Stimulated activated naive B cell treated with anti-CD40 and anti-IgM and Interleukin-4, amounts not matched to agents 10 μg/mL and 1 μg/mL and 100 μg/mL, for 72 hours (primary cell): Measurements from ENCODE around the gene HAL.

Experiments
- ATAC-seq, 2 donors: fragments of 150-1000 bp; cut with Tn5 transposase; replicated peaks; 2 replicates each; pipeline ENCODE4 v1.10.0; 2021; ENCODE audit warnings: moderate library complexity in 1 of 2
- DNase-seq: peaks from one replicate; pipeline ENCODE4 v3.0.0; 2021
- H3K27ac Mint-ChIP-seq: one replicate; pipeline ENCODE4 v1.8.0; 2022; ENCODE audit warnings: mild to moderate bottlenecking, mixed read lengths
- H3K27me3 Mint-ChIP-seq, 2 donors: one replicate each; pipeline ENCODE4 v1.8.0; 2022; ENCODE audit warnings: mixed read lengths in 2 of 2
- H3K36me3 Mint-ChIP-seq, 2 donors: one replicate each; pipeline ENCODE4 v1.8.0; 2022; ENCODE audit warnings: mixed read lengths in 2 of 2, mild to moderate bottlenecking in 1 of 2
- H3K4me1 Mint-ChIP-seq, 2 donors: one replicate each; pipeline ENCODE4 v1.8.0; 2022; ENCODE audit warnings: mixed read lengths in 2 of 2, mild to moderate bottlenecking in 1 of 2
- H3K4me3 Mint-ChIP-seq, 2 donors: one replicate each; pipeline ENCODE4 v1.8.0; 2022; ENCODE audit warnings: mild to moderate bottlenecking in 2 of 2, mixed read lengths in 2 of 2, moderate library complexity in 1 of 2
- H3K9me3 Mint-ChIP-seq, 2 donors: one replicate each; pipeline ENCODE4 v1.8.0; 2022; ENCODE audit warnings: mixed read lengths in 2 of 2, mild to moderate bottlenecking in 1 of 2

The HAL gene

DNA sequence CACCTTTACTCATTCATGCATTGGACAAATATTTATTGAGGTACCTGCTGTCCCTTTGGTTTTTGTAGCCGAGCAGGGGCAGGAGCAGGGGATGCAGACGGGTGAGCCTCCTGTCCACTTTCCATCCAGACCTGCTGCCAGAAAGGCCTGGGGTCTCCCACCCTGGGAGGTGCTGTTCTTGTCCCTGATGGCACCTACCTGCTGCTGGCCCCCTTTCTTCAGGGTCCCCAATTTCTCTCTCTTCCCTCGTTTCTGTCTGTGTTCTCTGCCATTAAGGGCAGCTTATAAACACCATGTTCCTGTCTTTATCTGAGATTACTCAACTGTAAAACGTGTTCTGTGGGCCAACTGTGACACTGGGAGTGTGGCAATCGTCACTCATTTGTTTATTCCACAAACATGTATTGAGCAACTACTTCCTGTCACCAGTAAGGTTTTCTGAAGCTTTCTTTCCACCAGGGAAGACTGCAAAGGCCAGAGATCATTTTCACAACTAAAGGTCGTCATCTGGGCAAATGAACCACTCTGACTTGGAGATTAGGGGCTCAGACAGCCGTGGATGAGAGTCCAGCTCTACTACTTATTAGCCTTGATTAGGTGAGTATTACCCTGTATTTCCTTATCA lies at the start of gene HAL:
Gene HAL (minus strand): TSS at position 311 of the 625 bp plus-strand sequence. CDS start 434 bp downstream, outside the sequence.
- Mint-ChIP-seq H3K27me3 (no peaks in the 10 kb centered on the region), H3K4me3 (no peak within 1 kb of the TSS), H3K9me3 (no peaks in the 10 kb centered on the region), H3K4me1 (peaks cover 15 to 20% of the 10 kb centered on the region in 2 donors), H3K27ac (no peak within 1 kb of the TSS), H3K36me3 (peaks cover 18 to 30% of the 10 kb centered on the region in 2 donors)
- DNase-seq, result no peak
- no peak for ATAC-seq

DNA sequence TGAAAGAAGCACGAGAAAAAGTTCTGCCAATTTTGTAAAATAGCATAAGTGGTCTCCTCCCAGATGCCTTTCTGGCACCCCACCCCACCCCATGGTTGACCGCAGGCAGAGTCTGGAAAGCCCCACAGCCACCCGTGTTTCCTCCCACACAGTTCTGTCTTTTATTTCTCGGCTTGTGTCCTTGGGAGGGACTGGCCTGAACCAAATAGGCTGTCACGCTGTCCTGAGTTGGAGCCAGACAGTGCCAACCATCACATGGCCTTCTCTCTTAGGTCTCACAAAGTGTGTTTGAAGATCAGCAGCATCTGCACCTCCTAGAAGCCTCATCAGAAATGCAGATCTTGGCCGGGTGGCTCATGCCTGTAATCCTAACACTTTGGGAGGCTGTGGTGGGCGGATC lies 49.4 kb upstream of the HAL start:
- Mint-ChIP-seq H3K9me3 (peaks cover 3% of the 10 kb centered on the region in 2 donors), H3K4me3 (peak overlapping the region in 1 of 2 donors; percentile 22), H3K27ac (peak overlapping the region; percentile 62), H3K27me3 (no peaks in the 10 kb centered on the region), H3K36me3 (no peaks in the 10 kb centered on the region), H3K4me1 (peaks cover 43 to 72% of the 10 kb centered on the region in 2 donors)
- ATAC-seq (peak; percentile 61 to 64), DNase-seq (peak; percentile 33)

DNA sequence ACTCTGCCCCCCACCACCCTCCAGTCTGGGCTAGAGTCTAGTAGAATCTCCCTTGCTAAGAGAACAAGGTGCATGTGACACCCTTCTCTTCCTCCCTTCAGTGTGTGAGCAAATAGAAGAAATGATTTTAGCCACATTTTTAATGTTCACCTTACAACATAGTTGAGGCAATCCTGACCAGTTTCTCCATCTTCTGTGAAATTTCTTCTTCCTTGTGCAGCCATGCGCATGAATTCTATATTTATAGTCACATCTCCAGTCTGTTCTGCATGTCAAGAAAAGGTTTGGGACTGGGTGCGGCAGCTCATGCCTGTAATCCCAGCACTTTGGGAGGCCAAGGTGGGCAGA lies 48.8 kb upstream of the HAL start:
- peak overlapping the region; percentile 23 to 50 for H3K4me3 Mint-ChIP-seq
- peaks cover 40 to 74% of the 10 kb centered on the region in 2 donors for H3K4me1 Mint-ChIP-seq
- no peaks in the 10 kb centered on the region for H3K27me3 Mint-ChIP-seq
- H3K27ac Mint-ChIP-seq, result peak overlapping the region; percentile 62
- ATAC-seq (peak in 1 of 2 donors; percentile 1), DNase-seq (no peak)
- no peaks in the 10 kb centered on the region for H3K36me3 Mint-ChIP-seq
- peaks cover 0 to 3% of the 10 kb centered on the region in 2 donors for H3K9me3 Mint-ChIP-seq

GRCh38 chr12:96044017-96044942 lies 48.1 kb upstream of the HAL start:
- peaks cover 37 to 70% of the 10 kb centered on the region in 2 donors for H3K4me1 Mint-ChIP-seq
- no peaks in the 10 kb centered on the region for H3K36me3 Mint-ChIP-seq
- H3K27me3 Mint-ChIP-seq, result no peaks in the 10 kb centered on the region
- peak; percentile 47 to 69 for ATAC-seq
- H3K9me3 Mint-ChIP-seq, result peaks cover 0 to 3% of the 10 kb centered on the region in 2 donors
- peak overlapping the region; percentile 62 for H3K27ac Mint-ChIP-seq
- H3K4me3 Mint-ChIP-seq, result peak overlapping the region; percentile 23 to 50
- DNase-seq, result no peak

GRCh38 chr12:96041181-96041580 lies 45.0 kb upstream of the HAL start:
- no peak for ATAC-seq
- Mint-ChIP-seq H3K4me1 (peaks cover 17 to 39% of the 10 kb centered on the region in 2 donors), H3K9me3 (peaks cover 0 to 3% of the 10 kb centered on the region in 2 donors), H3K27ac (no peak overlapping the region), H3K36me3 (no peaks in the 10 kb centered on the region), H3K27me3 (no peaks in the 10 kb centered on the region), H3K4me3 (no peak overlapping the region)
- DNase-seq, result no peak

DNA sequence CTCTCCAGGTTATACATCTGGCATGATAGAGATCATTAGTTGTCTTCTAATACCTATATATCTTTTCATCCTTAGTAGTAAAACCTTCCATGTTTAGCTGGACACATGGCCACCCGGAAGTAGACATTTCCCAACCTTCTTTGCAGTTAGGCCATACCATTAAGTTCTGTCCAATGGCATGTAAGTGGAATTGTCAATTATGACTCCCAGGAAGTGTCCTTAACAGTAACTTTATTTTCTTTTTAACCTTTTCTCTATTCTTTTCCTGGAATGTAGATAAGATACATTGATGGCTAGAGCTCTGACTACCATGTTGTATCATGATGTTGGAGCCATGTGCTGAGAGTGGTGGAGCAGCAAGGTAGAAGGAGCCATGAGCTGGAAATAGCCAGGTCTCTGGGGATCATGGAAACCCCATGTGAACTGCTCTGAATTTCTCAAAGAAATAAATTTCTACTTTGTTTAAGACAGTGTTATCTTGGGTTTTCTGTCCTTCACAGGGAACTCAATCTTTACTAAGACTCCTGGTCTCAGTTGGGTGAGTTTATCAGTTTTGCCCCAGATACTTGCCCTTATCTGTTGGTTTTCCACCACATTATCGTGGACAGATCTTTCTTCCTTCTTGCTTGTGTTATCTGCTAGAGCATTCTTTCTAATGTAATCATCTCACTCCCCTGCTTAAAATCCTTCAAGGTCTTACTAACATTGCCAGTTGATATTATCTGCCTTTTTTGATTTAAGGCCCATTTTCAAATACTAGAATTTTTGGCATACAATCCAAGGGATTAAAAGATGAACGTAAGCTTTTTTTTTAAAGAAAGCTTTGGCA lies 44.4 kb upstream of the HAL start:
- H3K27me3 Mint-ChIP-seq, result no peaks in the 10 kb centered on the region
- peaks cover 0 to 3% of the 10 kb centered on the region in 2 donors for H3K9me3 Mint-ChIP-seq
- no peak overlapping the region for H3K27ac Mint-ChIP-seq
- no peaks in the 10 kb centered on the region for H3K36me3 Mint-ChIP-seq
- DNase-seq (no peak), ATAC-seq (no peak)
- no peak overlapping the region for H3K4me3 Mint-ChIP-seq
- peaks cover 15 to 32% of the 10 kb centered on the region in 2 donors for H3K4me1 Mint-ChIP-seq

DNA sequence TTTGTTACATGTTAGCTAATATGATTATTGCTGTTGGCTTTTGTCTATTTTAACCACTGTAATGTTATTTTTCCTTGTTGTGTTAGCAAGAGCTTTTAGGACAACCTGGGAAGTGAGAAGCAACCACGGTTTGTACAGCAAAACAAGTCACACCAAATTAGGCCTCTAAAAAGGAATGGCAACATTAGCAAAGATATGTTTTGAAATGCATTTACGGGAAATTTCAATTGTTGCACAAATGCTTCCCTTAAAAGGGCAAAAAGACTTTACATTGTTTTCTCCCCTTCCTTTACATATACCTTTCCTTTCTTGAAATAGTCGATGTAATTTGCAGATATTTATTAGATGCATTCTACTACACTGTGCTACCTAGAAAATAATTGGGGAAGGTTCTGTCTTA lies 43.4 kb upstream of the HAL start:
- no peak for ATAC-seq
- no peak overlapping the region for H3K27ac Mint-ChIP-seq
- DNase-seq, result no peak
- H3K9me3 Mint-ChIP-seq, result no peaks in the 10 kb centered on the region
- H3K36me3 Mint-ChIP-seq, result no peaks in the 10 kb centered on the region
- no peaks in the 10 kb centered on the region for H3K27me3 Mint-ChIP-seq
- H3K4me3 Mint-ChIP-seq, result no peak overlapping the region
- peaks cover 8 to 22% of the 10 kb centered on the region in 2 donors for H3K4me1 Mint-ChIP-seq

- Mint-ChIP-seq H3K27me3 (no peaks in the 10 kb centered on the region), H3K27ac (no peak overlapping the region), H3K36me3 (peaks cover 2 to 3% of the 10 kb centered on the region in 2 donors), H3K9me3 (no peaks in the 10 kb centered on the region), H3K4me1 (peaks cover 6 to 7% of the 10 kb centered on the region in 2 donors), H3K4me3 (no peak overlapping the region)
- ATAC-seq (peak; percentile 13 to 15), DNase-seq (no peak)
Measured at GRCh38 chr12:96036765-96037455, 40.8 kb upstream of the HAL start.

DNA sequence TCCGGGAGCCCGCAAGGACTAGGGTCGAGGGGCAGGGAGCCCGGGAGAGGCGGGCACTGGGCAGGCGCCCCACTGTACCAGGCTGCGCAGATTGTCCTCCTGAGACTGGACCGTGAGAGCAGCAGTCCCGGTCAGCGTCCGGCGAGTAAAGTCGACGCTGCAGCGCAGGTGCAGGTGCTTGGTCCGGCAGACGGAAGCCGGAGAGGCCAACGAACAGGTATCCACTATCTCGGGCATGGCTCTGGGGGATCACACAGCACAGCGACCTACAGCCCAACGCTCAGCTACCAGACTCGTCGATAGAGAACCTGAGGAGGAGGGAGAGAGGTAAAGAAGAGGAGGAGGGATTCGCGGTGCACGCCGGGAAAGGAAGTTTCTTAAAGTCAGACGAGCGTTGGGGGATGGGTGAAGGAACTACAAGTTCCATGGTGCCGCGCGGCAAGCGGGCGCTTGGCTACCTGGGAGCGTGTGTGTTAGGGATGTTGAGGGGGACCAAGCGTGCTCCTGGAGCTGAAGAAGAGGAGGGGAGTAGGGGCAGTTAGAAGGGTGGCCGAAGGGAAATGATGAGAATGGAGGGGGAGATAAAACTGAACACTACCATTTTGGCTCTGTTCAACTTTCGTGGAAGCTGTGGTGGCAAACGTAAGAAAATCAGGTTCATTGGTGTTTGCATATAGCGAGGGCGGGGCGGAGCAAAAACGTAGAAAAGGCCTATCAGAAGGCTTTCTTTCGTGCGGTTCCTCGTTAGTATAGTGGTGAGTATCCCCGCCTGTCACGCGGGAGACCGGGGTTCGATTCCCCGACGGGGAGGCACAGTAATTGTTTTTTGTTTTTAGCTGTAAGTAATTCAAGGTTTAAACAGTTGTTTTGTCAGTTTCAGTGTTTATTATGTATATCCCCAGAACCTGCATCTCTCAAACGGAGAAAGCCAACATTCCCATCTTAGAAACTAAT lies 39.4 kb upstream of the HAL start, which contains the start of gene LTA4H:
Gene LTA4H (minus strand): TSS at position 305 of the 954 bp plus-strand sequence. CDS start 68 bp downstream, at position 237.
- H3K9me3 Mint-ChIP-seq, result no peaks in the 10 kb centered on the region
- peaks cover 6 to 7% of the 10 kb centered on the region in 2 donors for H3K4me1 Mint-ChIP-seq
- H3K27ac Mint-ChIP-seq, result no peak within 1 kb of the TSS
- ATAC-seq (peak; percentile 86 to 89), DNase-seq (peak; percentile 94)
- H3K4me3 Mint-ChIP-seq, result no peak within 1 kb of the TSS
- H3K36me3 Mint-ChIP-seq, result peaks cover 2 to 4% of the 10 kb centered on the region in 2 donors
- H3K27me3 Mint-ChIP-seq, result no peaks in the 10 kb centered on the region

- Mint-ChIP-seq H3K4me1 (peaks cover 14% of the 10 kb centered on the region in 2 donors), H3K4me3 (no peak overlapping the region), H3K27ac (no peak overlapping the region), H3K27me3 (no peaks in the 10 kb centered on the region), H3K9me3 (no peaks in the 10 kb centered on the region), H3K36me3 (peaks cover 9 to 11% of the 10 kb centered on the region in 2 donors)
- ATAC-seq, result no peak
- DNase-seq, result no peak
Measured at GRCh38 chr12:96034621-96035282, 38.6 kb upstream of the HAL start.

DNA sequence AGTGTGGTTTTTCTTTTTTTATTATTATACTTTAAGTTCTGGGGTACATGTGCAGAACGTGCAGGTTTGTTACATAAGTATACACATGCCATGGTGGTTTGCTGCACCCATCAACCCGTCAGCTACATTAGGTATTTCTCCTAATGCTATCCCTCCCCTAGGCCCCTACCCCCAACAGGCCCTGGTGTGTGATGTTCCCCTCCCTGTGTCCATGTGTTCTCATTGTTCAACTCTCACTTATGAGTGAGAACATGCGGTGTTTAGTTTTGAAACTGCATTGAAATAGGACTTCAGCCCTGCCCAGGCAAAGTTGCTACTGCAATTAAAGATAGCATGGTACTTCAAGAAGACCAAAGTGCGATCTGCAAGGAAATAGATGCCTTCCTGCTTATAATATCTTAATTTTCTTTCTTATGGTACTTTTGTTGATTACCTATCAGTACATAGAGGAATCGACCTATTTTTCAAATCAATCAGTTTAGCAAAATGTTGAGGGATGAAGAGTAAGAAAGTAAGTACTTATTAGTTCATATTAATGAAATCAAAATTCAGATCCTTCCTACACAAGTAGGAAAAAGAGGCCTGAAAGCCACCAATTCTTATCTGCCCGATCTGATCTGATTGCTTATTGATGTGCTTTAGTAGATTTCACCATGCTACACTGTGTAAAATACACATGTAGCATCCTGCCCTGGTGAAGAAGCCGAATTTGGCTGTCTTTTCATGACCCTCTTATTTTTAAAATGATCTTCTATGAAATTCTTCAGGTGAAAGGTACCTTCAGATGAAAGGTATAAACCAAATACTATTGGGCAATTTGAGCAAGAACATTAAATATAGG lies 37.6 kb upstream of the HAL start:
- H3K36me3 Mint-ChIP-seq, result peaks cover 10 to 14% of the 10 kb centered on the region in 2 donors
- H3K4me3 Mint-ChIP-seq, result peak overlapping the region; percentile 28 to 49

DNA sequence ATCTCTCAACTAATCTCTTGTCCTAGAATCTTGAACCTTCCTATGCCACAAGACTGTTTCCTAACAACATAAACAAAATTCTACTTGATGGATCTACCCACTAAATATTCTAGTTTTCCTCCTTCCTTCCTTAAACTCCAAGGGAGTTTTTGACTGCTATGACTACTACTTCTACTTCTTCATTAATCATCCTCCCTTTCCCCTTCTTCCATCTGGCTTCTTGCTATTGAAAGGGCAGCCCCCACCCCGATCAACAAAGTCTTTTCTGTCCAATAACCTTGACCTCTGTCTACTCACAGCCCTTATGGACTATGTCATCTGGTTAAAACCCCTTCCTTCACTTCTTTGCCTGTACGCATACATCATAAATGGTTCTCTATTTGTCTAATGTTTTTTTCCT lies 33.7 kb upstream of the HAL start:
- Mint-ChIP-seq H3K27ac (no peak overlapping the region), H3K36me3 (peaks cover 20 to 26% of the 10 kb centered on the region in 2 donors), H3K9me3 (no peaks in the 10 kb centered on the region), H3K4me3 (no peak overlapping the region), H3K4me1 (peaks cover 13 to 18% of the 10 kb centered on the region in 2 donors), H3K27me3 (no peaks in the 10 kb centered on the region)
- no peak for DNase-seq
- no peak for ATAC-seq

More for the DNA sequence above, 37.6 kb upstream of the HAL start:
- DNase-seq, result no peak
- no peak for ATAC-seq
- Mint-ChIP-seq H3K9me3 (no peaks in the 10 kb centered on the region), H3K27ac (no peak overlapping the region), H3K4me1 (peaks cover 15 to 18% of the 10 kb centered on the region in 2 donors), H3K27me3 (no peaks in the 10 kb centered on the region)
